ENCODE data around the gene KNTC1.
"Not testable (repeated sequence)": the region's sequence is repeated elsewhere in the genome, so short reads cannot be mapped to it uniquely, and the experiment has no call there.

KNTC1 gene

DNA sequence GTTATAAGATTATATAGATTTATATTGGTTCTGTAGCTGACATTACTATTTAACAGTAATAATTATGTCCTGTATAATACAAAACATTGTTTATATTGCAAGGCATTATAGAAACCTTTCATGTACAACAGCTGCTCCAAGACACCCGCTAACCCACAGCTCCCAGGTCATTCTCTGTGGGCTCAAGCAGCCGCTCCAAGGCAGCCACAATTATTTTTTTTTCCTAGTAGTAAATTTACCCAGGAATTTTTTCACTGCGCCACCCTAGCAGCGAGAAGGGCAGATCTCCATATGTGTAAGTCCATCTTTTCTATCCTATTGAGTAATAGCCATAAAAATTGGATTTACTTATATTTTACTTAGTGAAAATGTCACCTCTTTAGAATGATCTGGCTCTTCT lies 36.3 kb downstream of the KNTC1 start:
- DNase-seq (ENCODE audit: low read depth, low spot score) = no peak

DNA sequence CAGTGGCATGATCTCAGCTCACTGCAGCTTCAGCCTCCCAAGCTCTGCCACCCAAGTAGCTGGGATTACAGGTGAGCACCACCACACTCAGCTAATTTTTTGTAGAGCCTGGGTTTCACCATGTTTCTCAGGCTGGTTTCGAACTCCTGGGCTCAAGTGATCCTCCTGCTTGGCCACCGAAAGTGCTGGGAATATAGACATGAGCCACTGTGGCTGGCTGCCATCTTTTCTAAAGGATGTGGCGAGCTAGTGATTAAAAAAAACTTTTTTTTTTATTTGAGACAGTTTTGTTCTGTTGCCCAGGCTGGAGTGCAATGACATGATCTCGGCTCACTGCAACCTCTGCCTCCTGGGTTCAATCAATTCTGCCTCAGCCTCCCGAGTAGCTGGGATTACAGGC lies 39.8 kb downstream of the KNTC1 start:
- DNase-seq (ENCODE audit: low read depth, low spot score) = not testable (repeated sequence)

DNA sequence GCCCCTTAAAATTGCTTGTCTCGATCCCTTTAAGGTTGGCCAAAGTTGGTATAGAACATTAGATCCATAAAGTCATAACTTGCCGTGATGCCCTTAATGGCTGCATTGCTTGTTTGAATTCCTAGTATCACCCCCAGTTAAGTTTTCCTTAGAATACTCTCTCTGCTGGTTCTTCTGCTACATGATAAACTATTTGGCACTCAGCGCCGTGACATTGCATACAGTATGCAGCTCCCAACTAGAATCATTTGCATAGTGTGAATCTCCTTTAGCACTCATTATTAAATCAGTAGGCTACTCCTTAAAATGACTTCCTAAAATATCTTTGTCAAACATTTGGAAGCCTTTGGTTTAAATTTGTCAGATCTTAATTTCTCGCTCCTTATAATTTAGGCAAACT lies 42.2 kb downstream of the KNTC1 start:
- DNase-seq (ENCODE audit: low read depth, low spot score) = no peak

DNA sequence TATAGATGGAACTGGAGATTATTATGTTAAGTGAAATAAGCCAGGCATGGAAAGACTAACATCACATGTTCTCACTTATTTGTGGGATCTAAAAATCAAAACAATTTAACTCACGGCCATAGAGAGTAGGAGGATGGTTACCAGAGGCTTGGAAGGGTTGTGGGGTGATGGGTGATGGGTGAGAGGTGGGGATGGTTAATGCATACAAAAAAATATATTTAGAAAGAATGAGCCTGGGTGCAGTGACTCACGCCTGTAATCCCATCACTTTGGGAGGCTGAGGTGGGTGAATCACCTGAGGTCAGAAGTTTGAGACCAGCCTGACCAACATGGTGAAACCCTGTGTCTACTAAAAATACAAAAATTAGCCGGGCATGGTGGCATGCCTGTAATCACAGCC lies 43.0 kb downstream of the KNTC1 start:
- peak; percentile 8 for DNase-seq (ENCODE audit: low read depth, low spot score)

DNA sequence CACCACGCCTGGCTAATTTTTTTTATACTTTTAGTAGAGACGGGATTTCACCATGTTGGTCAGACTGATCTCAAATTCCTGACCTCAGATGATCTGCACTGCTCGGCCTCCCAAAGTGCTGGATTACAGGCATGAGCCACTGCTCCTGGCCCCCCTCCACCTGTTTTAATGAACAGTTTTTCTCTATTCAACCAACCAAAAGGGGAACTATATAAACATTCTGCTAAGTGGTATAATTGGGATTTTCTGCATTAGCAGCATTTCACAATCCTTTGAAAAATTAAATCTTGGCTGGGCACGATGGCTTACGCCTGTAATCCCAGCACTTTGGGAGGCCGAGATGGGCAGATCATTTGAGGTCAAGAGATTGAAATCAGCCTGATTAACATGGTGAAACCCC lies 44.8 kb downstream of the KNTC1 start:
- no peak for DNase-seq (ENCODE audit: low read depth, low spot score)

DNA sequence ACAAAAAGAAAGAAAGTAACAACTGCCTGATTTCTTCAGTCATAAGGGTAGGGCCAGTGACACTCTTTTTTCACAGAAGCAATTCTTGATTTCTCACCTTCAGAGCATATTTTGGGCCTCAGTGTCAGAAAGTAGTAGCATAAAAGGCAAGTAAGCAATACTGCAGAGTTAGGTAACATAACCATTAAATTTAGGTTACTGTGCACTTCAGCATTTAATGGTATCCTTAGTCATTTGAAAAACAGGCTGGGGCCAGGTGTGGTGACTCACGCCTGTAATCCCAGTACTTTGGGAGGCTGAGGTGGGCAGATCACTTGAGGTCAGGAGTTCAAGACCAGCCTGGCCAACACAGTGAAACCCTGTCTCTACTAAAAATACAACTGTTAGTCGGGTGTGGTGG lies 56.2 kb downstream of the KNTC1 start:
- not testable (repeated sequence) for DNase-seq (ENCODE audit: low read depth, low spot score)

DNA sequence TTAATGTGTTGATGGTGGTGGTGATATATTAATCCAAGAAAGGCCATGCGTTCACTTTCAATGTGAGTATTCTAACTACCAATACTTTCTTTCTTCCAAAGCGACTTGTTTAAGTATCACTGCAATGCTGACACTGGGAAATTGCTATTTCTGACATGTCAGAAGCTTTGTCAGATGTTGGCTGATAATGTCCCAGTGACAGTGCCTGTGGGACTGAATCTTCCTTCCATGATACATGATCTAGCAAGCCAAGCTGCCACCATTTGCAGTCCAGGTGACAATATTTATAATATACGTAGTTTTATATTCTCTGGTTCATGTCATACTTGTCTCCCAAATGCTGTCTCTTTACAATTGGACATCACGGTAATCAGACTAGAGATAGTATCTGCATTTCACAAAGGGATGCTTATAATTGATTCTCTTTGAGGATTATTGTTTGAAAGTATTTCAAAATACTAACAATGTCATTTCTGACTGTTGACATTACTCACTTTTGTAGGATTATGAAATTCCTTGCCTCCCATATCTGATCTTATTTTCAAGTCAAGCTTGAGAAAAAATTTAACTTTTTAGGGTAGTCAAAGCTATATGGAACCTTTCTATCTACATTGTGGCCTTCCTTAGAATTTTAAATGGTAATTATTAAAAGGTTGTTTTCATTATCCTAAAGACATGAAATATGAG lies 57.3 kb downstream of the KNTC1 start:
- no peak for DNase-seq (ENCODE audit: low read depth, low spot score)

DNA sequence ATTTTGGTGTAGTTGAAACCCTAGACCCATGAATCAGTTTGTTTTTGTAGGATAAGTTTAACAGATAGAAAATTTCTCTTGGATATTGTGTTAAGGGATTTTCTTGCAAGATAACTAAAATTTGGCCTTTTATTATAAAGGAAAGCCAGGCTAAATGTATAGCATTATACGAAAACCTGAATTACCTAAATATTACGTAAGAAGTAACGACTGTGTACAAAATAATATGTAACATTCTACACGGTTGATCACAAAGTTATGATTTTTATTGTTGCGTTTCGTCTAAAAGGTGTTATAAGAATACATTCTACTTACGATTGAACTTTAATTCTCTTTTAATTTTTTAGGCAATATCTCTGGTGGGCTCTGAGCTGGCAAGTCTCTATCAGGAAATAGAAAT lies 63.9 kb downstream of the KNTC1 start:
- DNase-seq (ENCODE audit: low read depth, low spot score) = no peak

DNA sequence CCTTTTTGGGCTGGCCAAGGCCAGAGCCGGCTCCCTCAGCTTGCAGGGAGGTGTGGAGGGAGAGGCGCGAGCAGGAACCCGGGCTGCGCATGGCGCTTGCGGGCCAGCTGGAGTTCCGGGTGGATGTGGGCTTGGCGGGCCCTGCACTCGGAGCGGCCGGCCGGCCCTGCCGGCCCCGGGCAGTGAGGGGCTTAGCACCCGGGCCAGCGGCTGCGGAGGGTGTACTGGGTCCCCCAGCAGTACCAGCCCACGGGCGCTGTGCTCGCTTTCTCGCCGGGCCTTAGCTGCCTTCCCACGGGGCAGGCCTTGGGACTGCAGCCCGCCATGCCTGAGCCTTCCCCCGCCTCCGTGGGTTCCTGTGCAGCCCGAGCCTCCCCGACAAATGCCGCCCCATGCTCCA lies 64.9 kb downstream of the KNTC1 start:
- not testable (repeated sequence) for DNase-seq (ENCODE audit: low read depth, low spot score)

DNA sequence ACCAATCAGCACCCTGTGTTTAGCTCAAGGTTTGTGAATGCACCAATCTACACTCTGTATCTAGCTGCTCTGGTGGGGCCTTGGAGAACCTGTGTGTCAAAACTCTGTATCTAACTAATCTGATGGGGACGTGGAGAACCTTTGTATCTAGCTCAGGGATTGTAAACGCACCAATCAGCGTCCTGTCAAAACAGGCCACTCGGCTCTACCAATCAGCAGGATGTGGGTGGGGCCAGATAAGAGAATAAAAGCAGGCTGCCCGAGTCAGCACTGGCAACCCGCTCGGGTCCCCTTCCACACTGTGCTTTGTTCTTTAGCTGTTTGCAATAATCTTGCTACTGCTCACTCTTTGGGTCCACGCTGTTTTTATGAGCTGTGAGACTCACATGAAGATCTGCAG lies 65.5 kb downstream of the KNTC1 start:
- not testable (repeated sequence) for DNase-seq (ENCODE audit: low read depth, low spot score)

DNA sequence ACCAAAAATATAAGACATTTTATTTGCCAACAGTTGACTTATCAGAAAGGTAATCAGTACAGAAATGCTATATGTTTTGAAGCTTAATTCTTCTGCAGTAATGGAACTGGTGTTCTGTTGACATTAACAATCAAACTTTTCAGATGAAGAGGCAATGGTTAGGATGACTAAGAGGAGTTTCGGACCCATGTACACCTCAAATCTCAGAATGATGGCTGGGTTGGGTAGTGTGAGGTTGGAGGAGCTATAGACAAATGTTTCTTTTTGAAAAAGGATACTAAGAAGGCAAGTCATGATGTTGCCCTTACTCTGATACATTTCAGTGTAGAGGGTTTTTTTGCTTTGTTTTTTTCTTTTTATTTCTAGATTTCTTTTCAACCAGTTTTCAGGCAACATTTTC lies 66.9 kb downstream of the KNTC1 start:
- DNase-seq (ENCODE audit: low read depth, low spot score) = no peak

DNA sequence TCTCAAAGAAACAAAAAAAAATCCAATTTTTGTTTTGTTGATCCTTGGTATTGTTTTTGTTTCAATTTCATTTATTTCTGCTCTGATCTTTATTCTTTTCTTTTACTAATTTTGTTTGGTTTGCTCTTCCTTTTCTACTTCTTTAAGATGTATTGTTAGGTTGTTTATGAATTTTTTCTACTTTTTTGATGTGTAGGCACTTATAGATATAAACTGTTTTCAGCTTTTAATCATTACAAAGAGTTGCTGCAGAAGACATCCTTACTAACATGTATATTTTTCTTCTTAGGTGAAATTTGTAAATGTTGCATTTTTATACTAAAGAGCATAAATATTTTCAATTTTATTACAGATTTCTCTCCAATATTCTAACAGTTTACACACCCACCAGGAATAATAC lies 69.8 kb downstream of the KNTC1 start:
- DNase-seq (ENCODE audit: low read depth, low spot score) = no peak

DNA sequence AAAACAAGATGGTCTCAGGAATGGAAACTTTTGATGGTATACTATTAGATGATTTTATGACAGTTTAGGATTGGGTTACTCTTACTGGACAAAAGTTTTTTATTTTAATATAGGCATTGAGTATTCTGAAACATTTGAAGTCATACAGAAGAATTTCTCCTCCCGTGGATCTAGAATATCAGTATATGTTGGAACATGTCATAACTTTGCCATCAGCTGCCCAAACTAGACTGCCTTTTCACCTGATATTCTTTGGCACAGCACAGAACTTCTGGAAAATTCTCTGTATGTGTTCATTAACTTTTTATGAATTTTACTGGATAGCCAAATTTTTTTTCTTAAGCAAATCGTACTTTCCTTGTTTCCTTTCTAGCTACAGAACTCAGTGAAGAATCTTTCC lies 75.4 kb downstream of the KNTC1 start:
- DNase-seq (ENCODE audit: low read depth, low spot score) = no peak

DNA sequence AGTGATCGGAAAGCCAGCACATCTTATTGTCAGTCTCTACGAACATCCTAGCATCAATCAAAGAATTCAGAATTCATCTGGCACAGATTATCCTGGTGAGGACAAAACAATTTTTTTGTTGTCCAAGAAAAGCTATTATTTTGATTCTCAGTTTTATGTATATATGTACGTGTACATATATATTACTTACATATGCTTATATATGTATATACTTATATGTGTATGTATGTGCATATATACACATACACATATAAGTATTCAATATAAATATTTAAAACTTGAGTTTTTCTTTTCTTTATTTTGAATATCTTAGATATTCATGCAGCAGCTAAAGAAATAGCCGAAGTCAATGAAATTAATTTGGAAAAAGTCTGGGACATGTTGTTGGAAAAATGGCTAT lies 77.9 kb downstream of the KNTC1 start:
- no peak for DNase-seq (ENCODE audit: low read depth, low spot score)

DNA sequence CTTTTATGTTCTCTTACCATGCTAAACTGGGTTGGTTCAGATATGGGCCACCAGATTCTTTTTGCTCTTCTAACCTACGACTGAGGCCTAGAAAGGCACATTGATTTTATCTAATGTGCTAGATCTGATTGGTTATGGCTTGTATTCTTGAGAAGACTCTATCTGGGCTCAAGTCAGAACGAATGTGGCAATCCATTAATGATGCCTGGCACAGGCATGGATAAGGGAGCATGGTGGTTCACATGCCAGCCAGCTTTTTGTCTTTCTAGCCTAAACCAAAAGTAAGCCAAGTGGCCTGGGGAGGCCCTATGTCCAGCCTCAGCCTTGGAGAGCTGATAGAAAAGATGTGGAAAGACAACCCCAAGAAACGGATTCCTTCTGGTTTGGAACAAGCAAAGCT lies 82.7 kb downstream of the KNTC1 start:
- DNase-seq (ENCODE audit: low read depth, low spot score) = no peak

DNA sequence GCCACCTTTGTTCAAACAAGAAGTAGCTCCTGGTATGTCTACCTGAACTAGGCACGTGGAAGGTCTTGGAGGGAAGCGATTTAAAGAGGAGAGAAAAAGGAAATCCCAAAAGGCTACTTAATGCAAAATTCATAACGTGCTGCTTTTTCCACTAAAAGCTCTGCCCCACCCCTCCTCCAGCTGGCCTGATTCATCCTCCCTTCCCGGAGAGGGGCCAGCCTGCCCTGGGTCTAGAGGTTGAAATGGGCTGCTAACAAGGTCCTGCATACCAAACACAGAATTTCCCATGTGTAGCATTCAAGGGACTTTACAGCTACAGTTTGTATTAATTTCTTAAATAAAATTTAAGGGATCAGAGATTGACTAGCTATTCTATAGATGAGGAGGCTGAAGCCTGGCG lies 83.2 kb downstream of the KNTC1 start:
- no peak for DNase-seq (ENCODE audit: low read depth, low spot score)

DNA sequence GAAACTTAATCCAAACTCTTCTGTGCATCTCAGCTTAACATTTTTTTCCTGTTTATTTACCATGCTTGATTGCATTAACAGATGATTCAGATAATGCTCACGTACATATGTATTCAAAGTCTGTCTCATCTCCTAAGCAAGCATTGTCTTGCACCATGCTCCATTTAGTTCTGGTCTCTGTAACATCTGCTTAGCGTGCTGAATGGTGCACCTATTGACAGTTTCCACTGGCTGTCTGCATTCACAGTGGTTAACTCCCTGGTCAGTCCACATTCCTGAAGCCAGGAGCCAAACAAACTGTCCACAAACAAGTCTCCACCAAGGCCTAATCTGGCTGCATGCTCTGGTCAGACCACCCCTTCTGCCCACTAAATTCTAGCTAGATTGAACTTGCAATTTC lies 83.9 kb downstream of the KNTC1 start:
- peak; percentile 26 for DNase-seq (ENCODE audit: low read depth, low spot score)

DNA sequence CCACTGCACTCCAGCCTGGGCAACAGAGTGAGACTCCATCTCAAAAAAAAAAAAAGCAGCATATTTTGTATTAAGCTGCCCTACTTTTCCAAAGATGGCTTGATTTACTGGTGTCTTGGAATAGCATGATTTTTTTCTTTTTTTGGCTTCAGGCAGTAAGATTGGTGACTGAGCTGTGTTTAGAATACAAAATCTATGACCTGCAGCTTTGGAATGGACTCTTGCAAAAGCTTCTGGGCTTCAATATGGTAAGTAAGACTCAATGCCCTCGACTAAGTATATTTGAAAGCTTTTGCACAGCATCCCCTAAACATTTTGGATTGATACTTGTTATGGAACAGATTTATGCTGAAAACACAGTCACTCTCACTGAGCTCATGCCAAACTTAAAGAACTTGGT lies 87.8 kb downstream of the KNTC1 start:
- no peak for DNase-seq (ENCODE audit: low read depth, low spot score)

DNA sequence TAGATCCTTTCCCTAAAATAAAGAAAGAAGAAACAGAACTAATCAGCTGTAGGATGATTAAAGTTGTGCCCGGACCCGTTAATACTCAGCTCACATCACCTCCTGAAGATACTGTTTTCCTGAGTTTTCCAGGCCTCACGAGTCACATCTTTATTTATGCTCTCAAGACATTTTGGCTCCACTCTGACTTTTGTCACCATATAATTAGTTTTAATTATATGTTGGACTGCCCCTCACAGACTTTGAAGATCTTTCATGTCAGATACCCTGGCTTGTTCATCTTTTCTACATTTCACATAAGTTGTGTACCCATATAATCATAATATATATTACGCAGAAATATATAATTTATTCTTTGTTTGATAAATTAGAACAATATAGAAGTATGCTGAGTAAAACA lies 88.7 kb downstream of the KNTC1 start:
- DNase-seq (ENCODE audit: low read depth, low spot score) = no peak

DNA sequence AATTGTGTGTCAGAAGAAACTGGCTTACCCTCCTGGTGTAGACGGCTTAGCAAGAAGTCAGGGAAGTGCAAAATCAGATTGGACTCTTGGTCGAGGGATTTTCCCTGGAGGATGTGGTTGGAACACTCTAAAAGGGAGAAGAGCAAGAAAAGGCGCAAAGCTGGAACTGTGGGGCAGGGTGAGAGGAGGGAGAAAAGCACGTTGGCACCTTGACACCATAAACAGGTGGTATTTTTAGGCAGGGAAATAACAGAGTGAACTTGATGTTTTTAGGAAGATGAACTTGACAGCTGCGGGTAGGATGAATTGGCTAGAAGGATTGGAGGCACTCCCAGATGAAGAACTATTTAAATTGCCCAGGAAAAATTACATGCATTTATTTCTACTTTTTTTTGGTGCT lies 108.4 kb downstream of the KNTC1 start:
- no peak for DNase-seq (ENCODE audit: low read depth, low spot score)

DNA sequence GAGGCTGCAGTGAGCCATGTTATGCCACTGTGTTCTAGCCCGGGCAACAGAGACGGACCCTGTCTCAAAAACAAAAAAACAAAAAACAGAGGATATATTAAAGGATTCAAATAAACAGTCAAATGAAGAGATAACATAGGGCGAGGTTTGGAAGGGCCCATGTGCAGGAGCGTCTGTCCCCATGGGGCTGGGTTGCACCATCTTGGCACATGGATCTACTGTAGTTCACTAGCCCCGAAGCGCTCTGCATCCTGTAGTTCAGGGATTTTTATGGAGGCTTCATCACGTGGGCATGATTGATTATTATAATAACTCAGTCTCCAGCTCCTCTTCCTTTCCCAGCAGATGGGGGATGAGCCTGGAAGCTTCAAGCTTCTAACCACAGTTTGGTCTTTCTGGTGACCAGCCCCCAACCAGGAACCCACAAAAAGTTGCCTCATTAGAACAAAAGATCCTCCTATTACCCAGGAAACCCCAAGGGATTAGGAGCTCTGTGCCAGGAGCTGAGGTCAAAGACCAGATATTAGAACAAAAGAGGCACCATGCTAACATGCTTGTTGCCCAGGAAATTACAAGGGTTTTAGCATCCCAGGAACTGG lies 116.3 kb downstream of the KNTC1 start:
- DNase-seq (ENCODE audit: low read depth, low spot score) = no peak

DNA sequence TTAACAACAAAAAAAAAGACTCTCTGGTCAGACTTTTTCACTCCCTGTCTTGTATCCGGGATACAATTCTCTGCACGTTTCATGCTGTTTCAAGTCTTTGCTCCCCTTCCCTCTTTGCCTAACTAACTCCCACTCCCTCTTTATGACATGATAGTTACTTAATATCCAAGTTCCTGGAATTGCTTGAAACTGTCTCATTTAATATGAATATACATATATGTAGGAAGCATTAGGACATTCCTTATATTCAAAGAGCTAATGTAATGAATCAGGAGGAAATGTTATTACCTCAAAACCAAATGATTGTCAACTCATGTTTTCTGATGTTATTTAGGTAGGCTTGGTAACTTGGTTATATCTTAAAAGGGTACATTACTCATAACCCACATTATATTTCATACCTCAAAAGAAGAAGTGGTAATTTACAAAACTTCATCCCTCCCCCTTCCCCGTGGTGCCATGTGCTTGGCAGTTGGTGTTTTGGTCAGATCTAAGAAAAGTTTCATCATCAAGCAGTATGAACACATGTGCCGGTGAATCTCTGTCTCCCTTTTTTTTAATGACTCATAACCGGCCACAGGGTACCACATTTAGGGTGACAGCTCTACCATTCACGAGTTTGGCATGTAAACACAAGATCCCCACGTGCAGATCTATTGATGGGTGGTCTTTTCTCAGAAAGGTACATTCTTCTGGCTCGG lies 119.6 kb downstream of the KNTC1 start:
- peak; percentile 28 for DNase-seq (ENCODE audit: low read depth, low spot score)

DNA sequence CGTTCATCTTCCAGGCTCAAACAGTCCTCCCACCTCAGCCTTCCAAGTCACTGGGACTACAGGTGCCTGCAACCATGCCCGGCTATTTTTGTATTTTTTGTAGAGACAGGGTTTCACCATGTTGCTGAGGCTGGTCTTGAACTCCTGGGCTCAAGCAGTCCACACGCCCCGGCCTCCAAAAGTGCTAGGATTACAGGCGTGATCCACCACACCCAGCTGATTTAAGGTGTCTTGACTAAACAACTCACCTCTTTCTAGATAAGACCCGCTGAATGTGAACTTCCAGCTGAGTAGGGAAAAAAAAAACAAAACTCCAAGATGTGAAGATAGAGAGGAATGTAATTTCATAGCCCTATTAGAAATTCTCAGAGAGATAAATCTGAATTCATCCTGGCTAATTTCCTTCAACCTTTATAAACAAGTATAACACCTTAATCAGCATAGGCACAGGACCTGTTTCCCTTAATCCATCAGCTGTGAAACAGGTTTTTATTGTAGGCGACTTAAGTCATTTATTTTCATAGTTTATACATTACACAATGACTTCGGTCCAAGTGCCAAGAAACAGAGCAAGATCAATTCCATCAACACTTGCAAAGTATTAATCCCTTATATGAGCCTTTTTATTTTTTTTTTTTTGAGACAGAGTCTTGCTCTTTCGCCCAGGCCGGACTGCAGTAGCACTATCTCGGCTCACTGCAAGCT lies 124.6 kb downstream of the KNTC1 start:
- no peak for DNase-seq (ENCODE audit: low read depth, low spot score)

Measured in astrocyte of the hippocampus (primary cell).